Sigmoid colon (tissue), 3 donors: ENCODE data around the gene DGKA.

Experiments
- POLR2A ChIP-seq, 2 donors: fragments of 450-650 bp; IDR thresholded peaks; one replicate each; pipeline ENCODE4 v1.6.1; 2016; ENCODE audit warnings: antibody characterized with exemption in 2 of 2, mild to moderate bottlenecking in 2 of 2, moderate library complexity in 2 of 2
- TF ChIP-seq, protein P1 (sequence below), 4 experiments: fragments of 450-650 bp in 3 of 4; fragments of 200-600 bp in 1 of 4; IDR thresholded peaks; one replicate each; pipeline ENCODE4 v1.5.1; 2016 to 2019; ENCODE audit warnings: antibody characterized with exemption in 4 of 4, mild to moderate bottlenecking in 3 of 4, moderate library complexity in 2 of 4

DNA sequence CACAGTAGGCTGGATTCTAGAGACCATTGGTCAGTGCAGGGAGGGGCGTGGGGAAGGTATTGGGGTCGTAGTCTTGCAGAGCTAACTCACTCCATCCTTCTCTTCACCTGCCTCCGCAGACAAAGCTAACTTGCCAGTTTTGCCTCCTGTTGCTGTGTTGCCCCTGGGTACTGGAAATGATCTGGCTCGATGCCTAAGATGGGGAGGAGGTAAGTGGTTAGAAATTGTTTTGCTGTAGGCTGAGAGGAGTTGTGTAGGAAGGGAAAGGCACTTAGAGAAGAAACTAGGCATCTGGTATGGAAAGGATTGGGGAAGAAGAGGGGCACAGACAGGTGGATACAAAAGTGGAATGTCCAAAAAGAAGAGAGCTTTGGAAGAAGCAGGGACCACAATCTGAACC, 11.1 kb downstream of the DGKA start:
- TF ChIP-seq POLR2A (IDR thresholded peaks at IDR 0.05): no peak
- TF ChIP-seq, protein P1, sequence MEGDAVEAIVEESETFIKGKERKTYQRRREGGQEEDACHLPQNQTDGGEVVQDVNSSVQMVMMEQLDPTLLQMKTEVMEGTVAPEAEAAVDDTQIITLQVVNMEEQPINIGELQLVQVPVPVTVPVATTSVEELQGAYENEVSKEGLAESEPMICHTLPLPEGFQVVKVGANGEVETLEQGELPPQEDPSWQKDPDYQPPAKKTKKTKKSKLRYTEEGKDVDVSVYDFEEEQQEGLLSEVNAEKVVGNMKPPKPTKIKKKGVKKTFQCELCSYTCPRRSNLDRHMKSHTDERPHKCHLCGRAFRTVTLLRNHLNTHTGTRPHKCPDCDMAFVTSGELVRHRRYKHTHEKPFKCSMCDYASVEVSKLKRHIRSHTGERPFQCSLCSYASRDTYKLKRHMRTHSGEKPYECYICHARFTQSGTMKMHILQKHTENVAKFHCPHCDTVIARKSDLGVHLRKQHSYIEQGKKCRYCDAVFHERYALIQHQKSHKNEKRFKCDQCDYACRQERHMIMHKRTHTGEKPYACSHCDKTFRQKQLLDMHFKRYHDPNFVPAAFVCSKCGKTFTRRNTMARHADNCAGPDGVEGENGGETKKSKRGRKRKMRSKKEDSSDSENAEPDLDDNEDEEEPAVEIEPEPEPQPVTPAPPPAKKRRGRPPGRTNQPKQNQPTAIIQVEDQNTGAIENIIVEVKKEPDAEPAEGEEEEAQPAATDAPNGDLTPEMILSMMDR (IDR thresholded peaks at IDR 0.05): no peak
